ENCODE results near the gene TBC1D4.

DNA sequence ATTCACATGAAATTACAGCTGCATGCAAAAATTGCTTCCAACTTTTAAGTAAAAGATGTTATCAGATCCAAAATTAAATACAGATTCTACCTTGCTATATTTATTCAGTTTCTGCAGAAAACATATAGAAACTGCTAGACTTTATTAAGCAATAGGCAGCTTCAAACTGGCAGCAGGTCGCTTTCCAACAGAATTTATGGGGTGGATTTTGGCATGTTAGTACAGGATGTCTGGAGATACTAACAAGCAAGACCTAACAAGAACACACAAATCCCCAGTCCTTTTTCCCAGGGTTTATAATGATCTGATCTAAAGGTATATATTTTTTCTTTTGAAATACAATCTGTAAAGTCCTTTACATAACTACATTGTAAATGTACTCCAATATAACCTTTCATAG, 27.5 kb downstream of the TBC1D4 start:
- TF ChIP-seq, protein P1, sequence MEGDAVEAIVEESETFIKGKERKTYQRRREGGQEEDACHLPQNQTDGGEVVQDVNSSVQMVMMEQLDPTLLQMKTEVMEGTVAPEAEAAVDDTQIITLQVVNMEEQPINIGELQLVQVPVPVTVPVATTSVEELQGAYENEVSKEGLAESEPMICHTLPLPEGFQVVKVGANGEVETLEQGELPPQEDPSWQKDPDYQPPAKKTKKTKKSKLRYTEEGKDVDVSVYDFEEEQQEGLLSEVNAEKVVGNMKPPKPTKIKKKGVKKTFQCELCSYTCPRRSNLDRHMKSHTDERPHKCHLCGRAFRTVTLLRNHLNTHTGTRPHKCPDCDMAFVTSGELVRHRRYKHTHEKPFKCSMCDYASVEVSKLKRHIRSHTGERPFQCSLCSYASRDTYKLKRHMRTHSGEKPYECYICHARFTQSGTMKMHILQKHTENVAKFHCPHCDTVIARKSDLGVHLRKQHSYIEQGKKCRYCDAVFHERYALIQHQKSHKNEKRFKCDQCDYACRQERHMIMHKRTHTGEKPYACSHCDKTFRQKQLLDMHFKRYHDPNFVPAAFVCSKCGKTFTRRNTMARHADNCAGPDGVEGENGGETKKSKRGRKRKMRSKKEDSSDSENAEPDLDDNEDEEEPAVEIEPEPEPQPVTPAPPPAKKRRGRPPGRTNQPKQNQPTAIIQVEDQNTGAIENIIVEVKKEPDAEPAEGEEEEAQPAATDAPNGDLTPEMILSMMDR (IDR thresholded peaks at IDR 0.05): no peak
- TF ChIP-seq POLR2A (IDR thresholded peaks at IDR 0.05) (no peak), POLR2AphosphoS5 (IDR thresholded peaks at IDR 0.05) (no peak)
